ENCODE measurements around the gene C1QTNF12. TPM values are rescaled to one million over a fixed set of nuclear protein-coding genes. Genes with fewer than 3 reads are reported as not detected.

C1QTNF12 gene
- total and polyA plus RNA-seq, 2 experiments from 2014 or later = 4.1 to 4.2 TPM

DNA sequence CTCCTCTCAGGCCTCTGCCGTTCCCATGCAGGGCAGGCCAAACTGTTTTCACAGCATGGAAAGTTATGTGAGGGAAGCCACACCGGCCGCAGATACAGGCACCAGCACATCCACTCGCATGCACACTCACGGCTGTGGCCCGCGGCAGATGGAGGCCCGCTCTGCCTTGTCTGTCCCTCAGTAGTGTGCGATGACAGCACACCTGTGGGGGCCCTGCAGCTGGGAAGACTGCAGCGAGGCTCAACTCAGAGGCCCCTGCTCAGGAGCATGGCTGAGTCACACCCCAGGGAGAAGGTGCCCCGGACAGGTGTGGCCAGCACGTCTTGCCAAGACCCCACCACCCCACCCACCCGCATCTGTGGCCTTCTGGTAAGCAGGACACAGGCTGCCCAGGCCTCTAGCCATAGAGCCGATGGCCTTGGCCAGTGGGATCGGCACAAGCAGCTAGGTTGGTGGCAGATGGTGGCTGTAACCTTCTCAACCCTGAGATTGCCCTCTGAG is 28.5 kb upstream of the C1QTNF12 start:
- Mint-ChIP-seq H3K27me3 (ENCODE audit: insufficient read depth, low read depth, poor library complexity) (peaks cover 18% of the 10 kb centered on the region), H3K4me1 (peaks cover 25% of the 10 kb centered on the region), H3K9me3 (peaks cover 3% of the 10 kb centered on the region; the same call in 1 of the 3 replicates), H3K27ac (no peak overlapping the region), H3K36me3 (ENCODE audit: low read depth) (peaks cover 11% of the 10 kb centered on the region; the same call in 2 of the 3 replicates), H3K4me3 (peak overlapping the region; percentile 66)
- no peaks in the 10 kb centered on the region for H3F3A ChIP-seq (replicated peaks; ENCODE audit: low read depth)
- no peaks in the 10 kb centered on the region for H3K27me3 ChIP-seq (ENCODE audit: insufficient read depth)
- H3K4me2 ChIP-seq = no peak overlapping the region
- ATAC-seq (no peak), DNase-seq (ENCODE audit: low spot score) (no peak)
- H3K4me3 ChIP-seq = no peak overlapping the region
- H3K79me2 ChIP-seq (replicated peaks; ENCODE audit: insufficient read depth) = peaks cover 33% of the 10 kb centered on the region
- no peak overlapping the region for H3K27ac ChIP-seq (ENCODE audit: low read depth)
- peaks cover 13% of the 10 kb centered on the region for H4K20me1 ChIP-seq (replicated peaks; ENCODE audit: insufficient read depth)
- no peaks in the 10 kb centered on the region for H3K36me3 ChIP-seq (ENCODE audit: insufficient read depth)
- no peak overlapping the region for H2AFZ ChIP-seq
- TF ChIP-seq EZH2 (IDR thresholded peaks at IDR 0.05; ENCODE audit: low read depth, unreplicated experiment) (no peak), JUNB (IDR thresholded peaks at IDR 0.05; ENCODE audit: unreplicated experiment) (no peak), EZH2phosphoT487 (IDR thresholded peaks at IDR 0.05; ENCODE audit: unreplicated experiment) (no peak), CREB1 (CRISPR knock-in tag; IDR thresholded peaks at IDR 0.05; ENCODE audit: low read depth) (no peak), ZNF331 (CRISPR knock-in tag; IDR thresholded peaks at IDR 0.05; ENCODE audit: low read depth) (no peak), POLR2AphosphoS5 (IDR thresholded peaks at IDR 0.05; ENCODE audit: low read depth) (no peak), ZNF114 (CRISPR knock-in tag; IDR thresholded peaks at IDR 0.05) (no peak), STAT1 (IDR thresholded peaks at IDR 0.05; ENCODE audit: unreplicated experiment) (no peak), NANOG (IDR thresholded peaks at IDR 0.05; ENCODE audit: borderline replicate concordance) (no peak)
- TF ChIP-seq, protein P1, sequence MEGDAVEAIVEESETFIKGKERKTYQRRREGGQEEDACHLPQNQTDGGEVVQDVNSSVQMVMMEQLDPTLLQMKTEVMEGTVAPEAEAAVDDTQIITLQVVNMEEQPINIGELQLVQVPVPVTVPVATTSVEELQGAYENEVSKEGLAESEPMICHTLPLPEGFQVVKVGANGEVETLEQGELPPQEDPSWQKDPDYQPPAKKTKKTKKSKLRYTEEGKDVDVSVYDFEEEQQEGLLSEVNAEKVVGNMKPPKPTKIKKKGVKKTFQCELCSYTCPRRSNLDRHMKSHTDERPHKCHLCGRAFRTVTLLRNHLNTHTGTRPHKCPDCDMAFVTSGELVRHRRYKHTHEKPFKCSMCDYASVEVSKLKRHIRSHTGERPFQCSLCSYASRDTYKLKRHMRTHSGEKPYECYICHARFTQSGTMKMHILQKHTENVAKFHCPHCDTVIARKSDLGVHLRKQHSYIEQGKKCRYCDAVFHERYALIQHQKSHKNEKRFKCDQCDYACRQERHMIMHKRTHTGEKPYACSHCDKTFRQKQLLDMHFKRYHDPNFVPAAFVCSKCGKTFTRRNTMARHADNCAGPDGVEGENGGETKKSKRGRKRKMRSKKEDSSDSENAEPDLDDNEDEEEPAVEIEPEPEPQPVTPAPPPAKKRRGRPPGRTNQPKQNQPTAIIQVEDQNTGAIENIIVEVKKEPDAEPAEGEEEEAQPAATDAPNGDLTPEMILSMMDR (conservative IDR thresholded peaks at IDR 0.05; ENCODE audit: low read depth in 2 of 2) = no peak
- TF ChIP-seq, protein P2, sequence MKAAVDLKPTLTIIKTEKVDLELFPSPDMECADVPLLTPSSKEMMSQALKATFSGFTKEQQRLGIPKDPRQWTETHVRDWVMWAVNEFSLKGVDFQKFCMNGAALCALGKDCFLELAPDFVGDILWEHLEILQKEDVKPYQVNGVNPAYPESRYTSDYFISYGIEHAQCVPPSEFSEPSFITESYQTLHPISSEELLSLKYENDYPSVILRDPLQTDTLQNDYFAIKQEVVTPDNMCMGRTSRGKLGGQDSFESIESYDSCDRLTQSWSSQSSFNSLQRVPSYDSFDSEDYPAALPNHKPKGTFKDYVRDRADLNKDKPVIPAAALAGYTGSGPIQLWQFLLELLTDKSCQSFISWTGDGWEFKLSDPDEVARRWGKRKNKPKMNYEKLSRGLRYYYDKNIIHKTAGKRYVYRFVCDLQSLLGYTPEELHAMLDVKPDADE (IDR thresholded peaks at IDR 0.05) = no peak
- TF ChIP-seq, protein P3, sequence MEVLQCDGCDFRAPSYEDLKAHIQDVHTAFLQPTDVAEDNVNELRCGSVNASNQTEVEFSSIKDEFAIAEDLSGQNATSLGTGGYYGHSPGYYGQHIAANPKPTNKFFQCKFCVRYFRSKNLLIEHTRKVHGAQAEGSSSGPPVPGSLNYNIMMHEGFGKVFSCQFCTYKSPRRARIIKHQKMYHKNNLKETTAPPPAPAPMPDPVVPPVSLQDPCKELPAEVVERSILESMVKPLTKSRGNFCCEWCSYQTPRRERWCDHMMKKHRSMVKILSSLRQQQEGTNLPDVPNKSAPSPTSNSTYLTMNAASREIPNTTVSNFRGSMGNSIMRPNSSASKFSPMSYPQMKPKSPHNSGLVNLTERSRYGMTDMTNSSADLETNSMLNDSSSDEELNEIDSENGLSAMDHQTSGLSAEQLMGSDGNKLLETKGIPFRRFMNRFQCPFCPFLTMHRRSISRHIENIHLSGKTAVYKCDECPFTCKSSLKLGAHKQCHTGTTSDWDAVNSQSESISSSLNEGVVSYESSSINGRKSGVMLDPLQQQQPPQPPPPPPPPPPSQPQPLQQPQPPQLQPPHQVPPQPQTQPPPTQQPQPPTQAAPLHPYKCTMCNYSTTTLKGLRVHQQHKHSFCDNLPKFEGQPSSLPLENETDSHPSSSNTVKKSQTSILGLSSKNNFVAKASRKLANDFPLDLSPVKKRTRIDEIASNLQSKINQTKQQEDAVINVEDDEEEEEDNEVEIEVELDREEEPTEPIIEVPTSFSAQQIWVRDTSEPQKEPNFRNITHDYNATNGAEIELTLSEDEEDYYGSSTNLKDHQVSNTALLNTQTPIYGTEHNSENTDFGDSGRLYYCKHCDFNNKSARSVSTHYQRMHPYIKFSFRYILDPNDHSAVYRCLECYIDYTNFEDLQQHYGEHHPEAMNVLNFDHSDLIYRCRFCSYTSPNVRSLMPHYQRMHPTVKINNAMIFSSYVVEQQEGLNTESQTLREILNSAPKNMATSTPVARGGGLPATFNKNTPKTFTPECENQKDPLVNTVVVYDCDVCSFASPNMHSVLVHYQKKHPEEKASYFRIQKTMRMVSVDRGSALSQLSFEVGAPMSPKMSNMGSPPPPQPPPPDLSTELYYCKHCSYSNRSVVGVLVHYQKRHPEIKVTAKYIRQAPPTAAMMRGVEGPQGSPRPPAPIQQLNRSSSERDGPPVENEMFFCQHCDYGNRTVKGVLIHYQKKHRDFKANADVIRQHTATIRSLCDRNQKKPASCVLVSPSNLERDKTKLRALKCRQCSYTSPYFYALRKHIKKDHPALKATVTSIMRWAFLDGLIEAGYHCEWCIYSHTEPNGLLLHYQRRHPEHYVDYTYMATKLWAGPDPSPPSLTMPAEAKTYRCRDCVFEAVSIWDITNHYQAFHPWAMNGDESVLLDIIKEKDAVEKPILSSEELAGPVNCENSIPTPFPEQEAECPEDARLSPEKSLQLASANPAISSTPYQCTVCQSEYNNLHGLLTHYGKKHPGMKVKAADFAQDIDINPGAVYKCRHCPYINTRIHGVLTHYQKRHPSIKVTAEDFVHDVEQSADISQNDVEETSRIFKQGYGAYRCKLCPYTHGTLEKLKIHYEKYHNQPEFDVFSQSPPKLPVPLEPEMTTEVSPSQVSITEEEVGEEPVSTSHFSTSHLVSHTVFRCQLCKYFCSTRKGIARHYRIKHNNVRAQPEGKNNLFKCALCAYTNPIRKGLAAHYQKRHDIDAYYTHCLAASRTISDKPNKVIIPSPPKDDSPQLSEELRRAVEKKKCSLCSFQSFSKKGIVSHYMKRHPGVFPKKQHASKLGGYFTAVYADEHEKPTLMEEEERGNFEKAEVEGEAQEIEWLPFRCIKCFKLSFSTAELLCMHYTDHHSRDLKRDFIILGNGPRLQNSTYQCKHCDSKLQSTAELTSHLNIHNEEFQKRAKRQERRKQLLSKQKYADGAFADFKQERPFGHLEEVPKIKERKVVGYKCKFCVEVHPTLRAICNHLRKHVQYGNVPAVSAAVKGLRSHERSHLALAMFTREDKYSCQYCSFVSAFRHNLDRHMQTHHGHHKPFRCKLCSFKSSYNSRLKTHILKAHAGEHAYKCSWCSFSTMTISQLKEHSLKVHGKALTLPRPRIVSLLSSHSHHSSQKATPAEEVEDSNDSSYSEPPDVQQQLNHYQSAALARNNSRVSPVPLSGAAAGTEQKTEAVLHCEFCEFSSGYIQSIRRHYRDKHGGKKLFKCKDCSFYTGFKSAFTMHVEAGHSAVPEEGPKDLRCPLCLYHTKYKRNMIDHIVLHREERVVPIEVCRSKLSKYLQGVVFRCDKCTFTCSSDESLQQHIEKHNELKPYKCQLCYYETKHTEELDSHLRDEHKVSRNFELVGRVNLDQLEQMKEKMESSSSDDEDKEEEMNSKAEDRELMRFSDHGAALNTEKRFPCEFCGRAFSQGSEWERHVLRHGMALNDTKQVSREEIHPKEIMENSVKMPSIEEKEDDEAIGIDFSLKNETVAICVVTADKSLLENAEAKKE (CRISPR knock-in tag; IDR thresholded peaks at IDR 0.05) = no peak
- TF ChIP-seq, protein P4, sequence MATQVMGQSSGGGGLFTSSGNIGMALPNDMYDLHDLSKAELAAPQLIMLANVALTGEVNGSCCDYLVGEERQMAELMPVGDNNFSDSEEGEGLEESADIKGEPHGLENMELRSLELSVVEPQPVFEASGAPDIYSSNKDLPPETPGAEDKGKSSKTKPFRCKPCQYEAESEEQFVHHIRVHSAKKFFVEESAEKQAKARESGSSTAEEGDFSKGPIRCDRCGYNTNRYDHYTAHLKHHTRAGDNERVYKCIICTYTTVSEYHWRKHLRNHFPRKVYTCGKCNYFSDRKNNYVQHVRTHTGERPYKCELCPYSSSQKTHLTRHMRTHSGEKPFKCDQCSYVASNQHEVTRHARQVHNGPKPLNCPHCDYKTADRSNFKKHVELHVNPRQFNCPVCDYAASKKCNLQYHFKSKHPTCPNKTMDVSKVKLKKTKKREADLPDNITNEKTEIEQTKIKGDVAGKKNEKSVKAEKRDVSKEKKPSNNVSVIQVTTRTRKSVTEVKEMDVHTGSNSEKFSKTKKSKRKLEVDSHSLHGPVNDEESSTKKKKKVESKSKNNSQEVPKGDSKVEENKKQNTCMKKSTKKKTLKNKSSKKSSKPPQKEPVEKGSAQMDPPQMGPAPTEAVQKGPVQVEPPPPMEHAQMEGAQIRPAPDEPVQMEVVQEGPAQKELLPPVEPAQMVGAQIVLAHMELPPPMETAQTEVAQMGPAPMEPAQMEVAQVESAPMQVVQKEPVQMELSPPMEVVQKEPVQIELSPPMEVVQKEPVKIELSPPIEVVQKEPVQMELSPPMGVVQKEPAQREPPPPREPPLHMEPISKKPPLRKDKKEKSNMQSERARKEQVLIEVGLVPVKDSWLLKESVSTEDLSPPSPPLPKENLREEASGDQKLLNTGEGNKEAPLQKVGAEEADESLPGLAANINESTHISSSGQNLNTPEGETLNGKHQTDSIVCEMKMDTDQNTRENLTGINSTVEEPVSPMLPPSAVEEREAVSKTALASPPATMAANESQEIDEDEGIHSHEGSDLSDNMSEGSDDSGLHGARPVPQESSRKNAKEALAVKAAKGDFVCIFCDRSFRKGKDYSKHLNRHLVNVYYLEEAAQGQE (IDR thresholded peaks at IDR 0.05; ENCODE audit: unreplicated experiment) = no peak
- no peaks in the 10 kb centered on the region for H3K9me2 ChIP-seq (ENCODE audit: insufficient read depth)
- H3K4me1 ChIP-seq (ENCODE audit: insufficient read depth) = no peaks in the 10 kb centered on the region; the same call in 1 of the 2 replicates
